K562 (cell line): ENCODE results near the gene CTSH. TPM values are rescaled to one million over a fixed set of nuclear protein-coding genes. Genes with fewer than 3 reads are reported as not detected.

Experiments
- ATAC-seq: fragments of 200-7000 bp; cut with Tn5 transposase; 3 replicates; pipeline ENCODE4 v1.9.1; 2020; ENCODE audit warnings: moderate library complexity
- BruUV-seq: library from RNA; stranded (reverse); fragments of 400-500 nt; replicated peaks from 2 replicates; lab custom pipeline; 2021; lab: Mats Ljungman, UMichigan
- CTCF ChIA-PET: fragments of 300-600 bp; formaldehyde crosslinking; extraction: SDS; loops from one replicate; lab custom pipeline; 2021; ENCODE audit warnings: low intra/inter-chr PET ratio; lab: Yijun Ruan, JAX
- POLR2A ChIA-PET: fragments of 300-600, 350-650 bp; sonication (Branson Sonifier 250); formaldehyde crosslinking; extraction: SDS; loops from one replicate; lab custom pipeline; 2021; ENCODE audit warnings: antibody characterized with exemption, inconsistent platforms; lab: Yijun Ruan, JAX
- DNase-seq, 4 experiments: peaks; one replicate each; pipeline versions ENCODE4 v3.0.0 to v3.0.0-alpha.2; 2011 to 2018; ENCODE audit warnings: low spot score in 3 of 4, mixed read lengths in 3 of 4; ENCODE audit errors: extremely low read depth in 1 of 4
- FAIRE-seq: peaks from 2 replicates; lab custom pipeline; 2011; peaks lifted over from hg19 to GRCh38; lab: Jason Lieb, UNC
- H2AFZ ChIP-seq: 2 replicates; pipeline ENCODE4 v1.6.0; 2011; ENCODE audit warnings: low read depth, low read length, control low read depth, inconsistent platforms
- H3K27ac ChIP-seq: fragments of 200-600 bp; 3 replicates; pipeline ENCODE4 v1.8.0; 2011; ENCODE audit warnings: low read depth, mild to moderate bottlenecking, control low read depth, inconsistent platforms, low read length, moderate library complexity, mixed read lengths; ENCODE audit errors: extremely low read depth
- H3K27me3 ChIP-seq, 2 experiments: fragments of 300-600 bp in 1 of 2; 2 replicates in 1 of 2; 3 replicates in 1 of 2; pipeline versions ENCODE4 v1.6.0 to v1.8.0; 2011; ENCODE audit warnings: inconsistent platforms in 2 of 2, low read length in 2 of 2, mild to moderate bottlenecking in 1 of 2, mixed read lengths in 1 of 2, moderate library complexity in 1 of 2; ENCODE audit not compliant: control insufficient read depth in 2 of 2, insufficient read depth in 2 of 2
- H3K36me3 ChIP-seq: fragments of 300-600 bp; 3 replicates; pipeline ENCODE4 v1.8.0; 2011; ENCODE audit warnings: mild to moderate bottlenecking, low read length, inconsistent platforms; ENCODE audit not compliant: control insufficient read depth, insufficient read depth
- H3K4me1 ChIP-seq, 2 experiments: fragments of 200-600 bp in 1 of 2; replicated peaks in 1 of 2; 2 replicates in 1 of 2; 3 replicates in 1 of 2; pipeline versions ENCODE4 v1.5.1 to v1.8.0; 2011; ENCODE audit warnings: inconsistent platforms in 2 of 2, low read length in 2 of 2, mild to moderate bottlenecking in 1 of 2, mixed read lengths in 1 of 2, moderate library complexity in 1 of 2; ENCODE audit not compliant: control insufficient read depth in 2 of 2, insufficient read depth in 2 of 2
- H3K4me2 ChIP-seq: 2 replicates; pipeline ENCODE4 v1.6.1; 2011; ENCODE audit warnings: low read length, control low read depth, inconsistent platforms, mixed read lengths; ENCODE audit not compliant: insufficient read depth
- H3K4me3 ChIP-seq: fragments of 200-600 bp; sonication (generic), shearing (Covaris generic); 2 replicates; pipeline ENCODE4 v1.5.1; 2016; ENCODE audit warnings: control low read depth, inconsistent platforms
- H3K79me2 ChIP-seq: fragments of 200-600 bp; 3 replicates; pipeline ENCODE4 v1.8.0; 2011; ENCODE audit warnings: low read length, inconsistent platforms; ENCODE audit not compliant: control insufficient read depth, insufficient read depth
- H3K9ac ChIP-seq, 2 experiments: 2 replicates each; pipeline versions ENCODE4 v1.6.0 to v1.6.1; 2011; ENCODE audit warnings: low read depth in 2 of 2, low read length in 2 of 2, control low read depth in 1 of 2, inconsistent platforms in 1 of 2, mild to moderate bottlenecking in 1 of 2, mixed read lengths in 1 of 2; ENCODE audit not compliant: insufficient read depth in 1 of 2
- H3K9me1 ChIP-seq: one replicate; pipeline ENCODE4 v1.6.0; 2011; ENCODE audit warnings: inconsistent platforms, mild to moderate bottlenecking, low read length, moderate library complexity; ENCODE audit not compliant: control insufficient read depth, insufficient read depth
- H3K9me3 ChIP-seq: replicated peaks from 2 replicates; pipeline ENCODE4 v1.5.1; 2011; ENCODE audit warnings: low read depth, low read length, inconsistent platforms; ENCODE audit not compliant: control insufficient read depth, insufficient read depth
- H4K20me1 ChIP-seq: replicated peaks from 2 replicates; pipeline ENCODE4 v1.6.1; 2011; ENCODE audit warnings: low read length, inconsistent platforms, mixed read lengths; ENCODE audit not compliant: control insufficient read depth, insufficient read depth
- CXXC5 ChIP-seq: fragments of 250-450 bp; sonication (Bioruptor Pico); IDR thresholded peaks from 2 replicates; pipeline ENCODE4 v1.8.0; 2022; ENCODE audit warnings: inconsistent platforms, mild to moderate bottlenecking, moderate library complexity
- KAT7 ChIP-seq: sonication (generic); formaldehyde crosslinking; IDR thresholded peaks from 2 replicates; pipeline ENCODE4 v1.8.0; 2022; ENCODE audit warnings: missing genetic modification reagents, mild to moderate bottlenecking, borderline replicate concordance
- MYNN ChIP-seq, 2 experiments: sonication (generic); formaldehyde crosslinking in 1 of 2; IDR thresholded peaks; 2 replicates each; pipeline versions ENCODE4 v1.5.0 to v1.6.1; 2016 to 2020; ENCODE audit warnings: antibody characterized with exemption in 1 of 2, missing genetic modification reagents in 1 of 2
- POLR2B ChIP-seq: fragments of 450-650 bp; IDR thresholded peaks from 2 replicates; pipeline ENCODE4 v1.6.1; 2018; ENCODE audit warnings: low read depth; ENCODE audit not compliant: partially characterized antibody
- SUPT5H ChIP-seq: fragments of 450-650 bp; IDR thresholded peaks from 2 replicates; pipeline ENCODE4 v1.6.1; 2016
- WGBS: fragments of 100-300 bp; shearing (Covaris generic); methylation state at CpG from one replicate; pipeline ENCODE4 v1.1.6; 2016; ENCODE audit warnings: low coverage, mixed read lengths; ENCODE audit not compliant: insufficient coverage; ENCODE audit errors: missing lambda C conversion rate; 5-methylcytosine and 5-hydroxymethylcytosine counted together
- in situ Hi-C: fragments of 300-500 bp; cut with MboI; formaldehyde crosslinking; loops from 4 replicates; pipeline ENCODE4 v1.15.0; 2018; ENCODE audit warnings: inconsistent platforms, mixed read lengths
- intact Hi-C: fragments of 100-400 bp; cut with micrococcal nuclease; formaldehyde crosslinking; loops from 2 replicates; pipeline ENCODE4 v1.14.2; 2022
- polyA plus RNA-seq, 8 experiments: library from polyadenylated mRNA; depleted of rRNA in 4 of 8; stranded (reverse) in 5 of 8; unstranded in 3 of 8; fragments of >200 nt; fragmentation: Nextera tagmentation in 2 of 8; fragmentation: Illumina TruSeq in 1 of 8; extraction: Ambion mirVana in 2 of 8; extraction: Trizol in 1 of 8; gene quantifications; 2 replicates each; pipeline versions ENCODE4 v1.2.1 to v1.2.3, GENCODE V29; 2011 to 2014; ENCODE audit warnings: inconsistent platforms in 1 of 8, missing spikeins in 1 of 8
- total RNA-seq, 7 experiments: library from RNA; depleted of rRNA in 6 of 7; stranded (reverse); fragments of >200 nt in 6 of 7; fragmentation: Illumina TruSeq in 2 of 7; extraction: Trizol in 2 of 7; gene quantifications; 2 replicates each; pipeline versions ENCODE4 v1.2.1 to v1.2.3, GENCODE V29; 2011 to 2021; ENCODE audit warnings: low replicate concordance in 1 of 7

Gene CTSH
- total and polyA plus RNA-seq, 9 of the 15 experiments (the other 6 are each of a cell fraction or from before 2014, with no cell fraction given) = 15.0 to 462 (median 173) TPM

DNA sequence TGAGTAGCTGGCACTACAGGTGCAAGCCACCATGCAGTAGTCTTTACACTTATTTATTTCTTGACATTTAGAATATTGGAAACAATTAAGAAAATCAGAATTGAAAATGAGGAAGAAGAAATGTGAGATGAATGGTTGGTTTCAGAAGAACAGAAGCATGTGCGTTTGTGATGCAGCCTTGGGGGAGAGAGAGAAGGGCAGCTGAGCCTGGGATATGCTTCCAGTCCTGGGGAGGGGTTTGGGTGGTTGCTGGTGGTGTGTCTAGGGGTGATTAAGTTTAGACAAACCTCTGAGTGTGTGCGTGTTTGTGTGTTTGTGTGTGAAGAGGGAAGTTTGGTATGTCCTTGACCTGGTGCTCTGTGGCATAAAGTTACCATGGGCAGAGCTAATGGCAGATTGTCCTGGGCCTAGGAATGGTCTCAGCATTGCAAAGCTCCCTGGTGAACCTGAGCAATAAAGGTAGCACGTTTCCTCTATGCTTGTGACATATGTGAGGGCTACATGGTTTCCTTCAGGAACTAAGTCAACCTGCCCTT is 35.6 kb downstream of the CTSH start:
- Histone ChIP-seq H3K4me1 (no peaks in the 10 kb centered on the region), H2AFZ (no peak overlapping the region), H3K9me3 (no peaks in the 10 kb centered on the region), H3K27me3 (no peaks in the 10 kb centered on the region), H3K9ac (no peak overlapping the region), H3K36me3 (peaks cover 91% of the 10 kb centered on the region), H3K4me3 (no peak overlapping the region), H3K4me2 (no peak overlapping the region), H3K79me2 (no peaks in the 10 kb centered on the region), H3K27ac (no peak overlapping the region), H3K9me1 (no peaks in the 10 kb centered on the region), H4K20me1 (peaks cover 8% of the 10 kb centered on the region)
- ATAC-seq (no peak), FAIRE-seq (no peak), DNase-seq (no peak)
- intact Hi-C loops = loop anchor here (1.0 to 10.0 kb wide), 3 partner anchors 70 to 276 kb away; no protein-coding TSS in a partner anchor
- no TSS peak for BruUV-seq
- in situ Hi-C loops = loop anchor here (10.0 kb wide), 1 partner anchor 276 kb away; no protein-coding TSS in a partner anchor
- 35% methylated on average over 3 of the region's 3 CpGs for WGBS
- CTCF ChIA-PET = interaction anchor here (1.3 to 1.6 kb wide), 3 partner anchors 70 to 275 kb away, joined by 3 to 9 read pairs (median 7); no protein-coding TSS in a partner anchor
- POLR2A ChIA-PET = interaction anchor here (0.6 to 4.3 kb wide), 4 partner anchors 11 to 84 kb away, joined by 3 to 25 read pairs (median 4); no protein-coding TSS in a partner anchor
- TF ChIP-seq SUPT5H (peak; percentile 34; the same call in 1 of the 2 replicates), MYNN (IDR thresholded peaks at IDR 0.05) (peak; percentile 3; the same call in 1 of the 2 replicates), MYNN (CRISPR knock-in tag; IDR thresholded peaks at IDR 0.05) (no peak), KAT7 (CRISPR knock-in tag) (no peak), CXXC5 (CRISPR knock-in tag) (no peak), POLR2B (peak; percentile 21)
